Karpas-422 (cell line): Measurements from ENCODE around the gene PLG. TPM values are rescaled to one million over a fixed set of nuclear protein-coding genes. Genes with fewer than 3 reads are reported as not detected.
"Not testable (repeated sequence)": the region's sequence is repeated elsewhere in the genome, so short reads cannot be mapped to it uniquely, and the experiment has no call there.

ENCODE experiments used
- DNase-seq: peaks from one replicate; pipeline ENCODE4 v3.0.0-alpha.2; 2015
- H2AFZ ChIP-seq: fragments of 200-600 bp; sonication (generic); 2 replicates; pipeline ENCODE4 v1.6.1; 2014; ENCODE audit warnings: antibody characterized with exemption, low read length, mixed read lengths
- H3K27ac ChIP-seq: fragments of 200-600 bp; sonication (generic); 2 replicates; pipeline ENCODE4 v1.5.1; 2014; ENCODE audit warnings: mild to moderate bottlenecking, low read length, moderate library complexity
- H3K27me3 ChIP-seq: fragments of 200-600 bp; sonication (generic); 2 replicates; pipeline ENCODE4 v1.6.1; 2014; ENCODE audit warnings: low read length, mixed read lengths
- H3K36me3 ChIP-seq: fragments of 200-600 bp; sonication (generic); 2 replicates; pipeline ENCODE4 v1.6.1; 2014; ENCODE audit warnings: low read length, mixed read lengths; ENCODE audit not compliant: insufficient read depth
- H3K4me1 ChIP-seq: fragments of 200-600 bp; sonication (generic); 2 replicates; pipeline ENCODE4 v1.6.1; 2014; ENCODE audit warnings: mild to moderate bottlenecking, low read length, mixed read lengths
- H3K4me2 ChIP-seq: fragments of 200-600 bp; sonication (generic); 2 replicates; pipeline ENCODE4 v1.6.1; 2014; ENCODE audit warnings: low read length, low read depth, mild to moderate bottlenecking; ENCODE audit not compliant: poor library complexity, severe bottlenecking
- H3K4me3 ChIP-seq: fragments of 200-600 bp; sonication (generic); 2 replicates; pipeline ENCODE4 v1.5.1; 2014; ENCODE audit warnings: mild to moderate bottlenecking, antibody characterized with exemption, low read length, mixed read lengths
- H3K79me2 ChIP-seq: fragments of 200-600 bp; sonication (generic); 2 replicates; pipeline ENCODE4 v1.6.1; 2014; ENCODE audit warnings: mild to moderate bottlenecking, low read length, mixed read lengths
- H3K9ac ChIP-seq: fragments of 200-600 bp; sonication (generic); 2 replicates; pipeline ENCODE4 v1.6.0; 2014; ENCODE audit warnings: low read length
- H3K9me2 ChIP-seq: fragments of 200-600 bp; sonication (generic), shearing (Covaris generic); replicated peaks from 2 replicates; pipeline ENCODE4 v1.6.0; 2014; ENCODE audit warnings: mild to moderate bottlenecking, low read length, moderate library complexity; ENCODE audit not compliant: insufficient read depth
- H3K9me3 ChIP-seq: fragments of 300-700, 200-600 bp; sonication (generic); 2 replicates; pipeline ENCODE4 v1.6.1; 2014; ENCODE audit warnings: low read length, mixed read lengths
- H4K20me1 ChIP-seq: fragments of 200-600 bp; sonication (generic); 2 replicates; pipeline ENCODE4 v1.6.1; 2014; ENCODE audit warnings: mild to moderate bottlenecking, antibody characterized with exemption, low read length, low read depth; ENCODE audit not compliant: insufficient read depth
- total RNA-seq: library from RNA; depleted of rRNA; stranded (reverse); fragments of >200 nt; shearing (Covaris generic); gene quantifications from 2 replicates; pipeline ENCODE4 v1.2.3, GENCODE V29; 2014; ENCODE audit warnings: low replicate concordance

PLG gene
- total RNA-seq, 1 experiment from 2014 or later, result not detected

DNA sequence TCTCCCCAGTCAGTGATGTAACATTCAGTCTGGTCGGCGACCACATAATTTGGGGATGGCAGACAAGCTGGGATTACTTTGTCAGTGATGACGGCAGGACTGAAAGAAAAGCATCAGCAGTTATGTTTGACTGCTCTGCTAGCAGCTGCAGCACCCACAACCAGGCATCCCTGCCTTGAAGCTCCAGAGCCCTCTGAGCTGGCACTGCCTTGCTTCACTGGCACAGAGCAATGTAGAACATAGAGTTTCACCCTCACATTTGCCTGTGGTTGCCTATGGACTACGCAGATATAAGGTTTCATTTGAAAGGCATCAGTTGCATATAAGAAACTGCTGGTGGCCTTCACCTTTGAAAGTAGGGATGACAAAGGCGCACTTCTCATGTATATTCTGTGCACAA, 25.6 kb upstream of the PLG start:
- H3K4me2 ChIP-seq, H3K9me2 ChIP-seq, H3K4me1 ChIP-seq, H3K27ac ChIP-seq, H2AFZ ChIP-seq, H3K9ac ChIP-seq, H3K79me2 ChIP-seq, H3K4me3 ChIP-seq, H3K9me3 ChIP-seq, H3K27me3 ChIP-seq, DNase-seq, H4K20me1 ChIP-seq, H3K36me3 ChIP-seq: not testable (repeated sequence)

DNA sequence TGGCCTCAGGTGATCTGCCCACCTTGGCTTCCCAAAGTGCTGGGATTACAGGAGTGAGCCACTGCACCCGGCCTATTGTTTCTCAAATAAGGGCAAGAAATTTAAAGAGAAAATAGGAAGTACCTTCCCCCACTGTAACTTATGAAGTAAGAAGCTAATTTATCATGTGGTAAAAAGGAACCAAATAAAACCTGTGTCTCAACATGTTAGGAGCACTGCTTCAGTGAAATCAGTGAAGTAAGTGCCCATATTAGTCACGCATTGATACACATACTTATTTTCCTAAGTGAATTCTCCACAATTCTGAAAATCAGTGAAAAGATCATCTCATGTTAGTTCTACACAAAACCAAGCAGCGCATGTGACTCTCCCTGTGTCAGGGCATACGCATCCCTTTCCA, 23.8 kb upstream of the PLG start:
- no peaks in the 10 kb centered on the region for H3K27me3 ChIP-seq
- DNase-seq, result no peak
- H3K9me3 ChIP-seq, result no peaks in the 10 kb centered on the region
- H3K4me3 ChIP-seq, result no peak overlapping the region
- H3K36me3 ChIP-seq, result no peaks in the 10 kb centered on the region
- H4K20me1 ChIP-seq, result no peaks in the 10 kb centered on the region
- H2AFZ ChIP-seq, result no peak overlapping the region
- no peak overlapping the region for H3K4me2 ChIP-seq
- no peak overlapping the region for H3K27ac ChIP-seq
- no peak overlapping the region for H3K9ac ChIP-seq
- H3K79me2 ChIP-seq, result no peaks in the 10 kb centered on the region
- no peaks in the 10 kb centered on the region for H3K9me2 ChIP-seq
- H3K4me1 ChIP-seq, result no peaks in the 10 kb centered on the region

DNA sequence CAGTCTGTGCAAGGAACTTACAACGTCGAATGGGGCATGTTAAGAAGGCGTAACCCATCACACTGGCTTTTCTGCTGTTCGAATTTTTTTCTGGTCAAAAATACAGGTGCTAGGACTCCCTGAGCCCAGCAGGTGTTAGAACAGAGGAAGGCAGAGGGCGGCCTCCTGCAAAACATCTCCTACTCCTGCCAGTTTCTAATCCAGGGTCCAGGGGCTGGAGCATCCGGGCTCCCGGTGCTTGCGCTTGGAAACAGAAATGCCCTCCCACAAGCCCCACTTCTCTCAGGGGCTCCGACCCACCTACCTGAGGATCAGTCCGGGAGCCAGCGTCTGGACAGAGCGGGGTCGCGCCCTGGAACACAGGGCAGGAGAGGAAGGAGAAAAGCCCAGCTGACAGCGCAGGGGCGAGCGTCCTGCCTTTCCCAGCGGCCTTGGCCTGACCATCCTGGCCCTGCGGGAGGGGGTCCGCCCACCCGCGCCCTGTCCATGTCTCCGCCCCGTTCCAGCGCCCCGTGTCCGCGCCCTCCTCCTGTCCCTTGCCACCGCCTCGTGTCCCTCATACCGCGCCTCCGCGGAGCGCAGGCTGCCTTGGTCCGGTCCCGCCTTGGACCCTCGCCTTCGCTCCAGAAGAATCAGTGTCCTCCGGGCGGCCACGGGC, 23.2 kb upstream of the PLG start:
- Histone ChIP-seq H3K79me2 (no peaks in the 10 kb centered on the region), H3K9me2 (no peaks in the 10 kb centered on the region), H3K9me3 (no peaks in the 10 kb centered on the region), H3K36me3 (no peaks in the 10 kb centered on the region), H3K27me3 (no peaks in the 10 kb centered on the region), H3K9ac (no peak overlapping the region), H3K4me2 (no peak overlapping the region), H3K27ac (no peak overlapping the region), H3K4me1 (no peaks in the 10 kb centered on the region), H2AFZ (no peak overlapping the region), H3K4me3 (no peak overlapping the region), H4K20me1 (no peaks in the 10 kb centered on the region)
- DNase-seq, result no peak

DNA sequence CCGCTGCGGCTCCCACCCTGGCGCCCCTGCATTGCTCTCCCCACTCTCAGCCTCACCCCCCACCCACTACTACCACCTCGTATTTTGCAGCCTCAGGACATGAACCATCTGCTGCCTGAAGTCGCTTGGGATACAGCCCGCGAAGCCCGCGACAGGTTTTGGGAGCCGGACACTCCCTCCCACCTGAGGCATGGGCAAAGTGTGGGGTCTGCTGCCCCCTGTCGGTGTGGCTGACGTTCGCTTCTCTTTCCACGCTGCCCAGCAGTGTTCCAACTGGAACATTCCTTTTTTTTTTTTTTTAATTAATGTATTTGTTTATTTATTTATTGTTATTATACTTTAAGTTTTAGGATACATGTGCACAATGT, 22.7 kb upstream of the PLG start:
- no peak overlapping the region for H3K4me3 ChIP-seq
- no peaks in the 10 kb centered on the region for H3K9me2 ChIP-seq
- H3K4me1 ChIP-seq, result no peaks in the 10 kb centered on the region
- no peaks in the 10 kb centered on the region for H3K36me3 ChIP-seq
- no peak overlapping the region for H3K9ac ChIP-seq
- no peak for DNase-seq
- no peaks in the 10 kb centered on the region for H3K27me3 ChIP-seq
- H4K20me1 ChIP-seq, result no peaks in the 10 kb centered on the region
- no peak overlapping the region for H3K4me2 ChIP-seq
- no peaks in the 10 kb centered on the region for H3K79me2 ChIP-seq
- no peaks in the 10 kb centered on the region for H3K9me3 ChIP-seq
- no peak overlapping the region for H3K27ac ChIP-seq
- H2AFZ ChIP-seq, result no peak overlapping the region

DNA sequence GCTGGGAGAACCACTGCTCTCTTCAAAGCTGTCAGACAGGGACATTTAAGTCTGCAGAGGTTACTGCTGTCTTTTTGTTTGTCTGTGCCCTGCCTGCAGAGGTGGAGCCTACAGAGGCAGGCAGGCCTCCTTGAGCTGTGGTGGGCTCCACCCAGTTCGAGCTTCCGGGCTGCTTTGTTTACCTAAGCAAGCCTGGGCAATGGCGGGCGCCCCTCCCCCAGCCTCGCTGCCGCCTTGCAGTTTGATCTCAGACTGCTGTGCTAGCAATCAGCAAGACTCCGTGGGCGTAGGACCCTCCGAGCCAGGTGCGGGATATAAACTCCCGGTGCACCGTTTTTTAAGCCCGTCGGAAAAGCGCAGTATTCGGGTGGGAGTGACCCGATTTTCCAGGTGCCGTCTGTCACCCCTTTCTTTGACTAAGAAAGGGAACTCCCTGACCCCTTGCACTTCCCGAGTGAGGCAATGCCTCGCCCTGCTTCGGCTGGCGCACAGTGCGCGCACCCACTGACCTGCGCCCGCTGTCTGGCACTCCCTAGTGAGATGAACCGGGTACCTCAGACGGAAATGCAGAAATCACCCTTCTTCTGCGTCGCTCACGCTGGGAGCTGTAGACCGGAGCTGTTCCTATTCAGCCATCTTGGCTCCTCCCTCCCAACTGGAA, 16.8 kb upstream of the PLG start:
- H3K4me1 ChIP-seq, H3K36me3 ChIP-seq, H3K9me3 ChIP-seq, H3K27ac ChIP-seq, H2AFZ ChIP-seq, H3K4me3 ChIP-seq, DNase-seq, H3K9ac ChIP-seq, H3K4me2 ChIP-seq, H3K79me2 ChIP-seq, H3K9me2 ChIP-seq, H4K20me1 ChIP-seq, H3K27me3 ChIP-seq: not testable (repeated sequence)

DNA sequence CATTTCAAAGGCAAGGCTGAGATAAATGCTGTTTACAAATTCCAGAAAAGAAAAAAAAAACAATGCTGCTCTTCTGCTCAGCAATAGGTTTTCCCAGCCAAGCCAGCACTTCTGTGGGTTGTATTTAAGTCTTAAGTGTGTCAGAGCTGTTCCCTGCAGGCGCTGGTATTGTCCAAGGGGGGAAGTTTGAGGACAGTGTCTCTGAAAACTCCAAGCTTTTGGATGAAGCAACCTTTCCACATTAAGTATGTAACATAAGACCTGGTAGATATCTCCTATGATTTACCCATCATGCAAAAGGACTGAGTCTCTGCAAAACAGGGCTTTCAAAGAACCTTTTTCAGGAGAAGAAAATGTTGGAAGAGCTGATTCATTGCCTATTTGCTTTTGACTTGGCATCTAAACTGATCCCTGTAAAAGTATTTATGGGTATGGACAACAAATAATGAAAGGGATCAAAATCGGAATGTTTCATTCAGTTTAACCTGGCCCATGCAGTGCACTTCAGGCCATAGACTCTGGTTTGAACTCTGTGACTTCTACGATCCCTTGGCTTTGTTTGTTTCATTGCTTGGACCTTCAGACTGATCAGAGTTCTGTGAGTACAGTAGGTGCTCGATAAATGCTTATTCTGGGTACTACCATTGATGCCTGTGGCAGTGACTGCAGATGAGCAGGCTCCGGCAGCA, 16.1 kb upstream of the PLG start:
- no peak overlapping the region for H2AFZ ChIP-seq
- H3K4me2 ChIP-seq, result no peak overlapping the region
- DNase-seq, result no peak

DNA sequence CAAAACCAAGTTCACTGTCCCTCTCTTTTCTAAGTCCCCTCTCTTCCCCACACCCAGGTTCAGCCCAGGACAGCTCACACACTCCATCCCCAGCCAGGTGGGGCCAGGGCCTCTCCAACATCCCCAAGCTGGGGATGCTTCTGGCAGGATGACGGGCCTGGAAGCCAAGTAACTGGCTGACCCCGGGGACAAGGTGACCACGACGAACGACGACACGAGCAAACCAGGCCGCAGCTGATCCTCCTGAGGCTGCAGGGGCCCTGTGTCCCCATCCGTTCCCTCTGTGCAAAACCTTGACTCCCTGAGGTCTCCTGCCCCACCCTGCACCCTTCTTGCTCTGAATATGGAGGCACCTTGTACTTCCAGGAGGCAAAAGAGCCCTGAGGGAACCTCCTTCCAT, 11.6 kb upstream of the PLG start:
- H3K4me3 ChIP-seq, result no peak overlapping the region
- H2AFZ ChIP-seq, result no peak overlapping the region
- DNase-seq, result no peak
- H3K27ac ChIP-seq, result no peak overlapping the region
- no peaks in the 10 kb centered on the region for H3K27me3 ChIP-seq
- no peaks in the 10 kb centered on the region for H3K36me3 ChIP-seq
- no peaks in the 10 kb centered on the region for H3K9me2 ChIP-seq
- H4K20me1 ChIP-seq, result no peaks in the 10 kb centered on the region
- H3K79me2 ChIP-seq, result no peaks in the 10 kb centered on the region
- no peaks in the 10 kb centered on the region for H3K4me1 ChIP-seq
- no peaks in the 10 kb centered on the region for H3K9me3 ChIP-seq
- H3K4me2 ChIP-seq, result no peak overlapping the region
- no peak overlapping the region for H3K9ac ChIP-seq

More for the DNA sequence above, 16.1 kb upstream of the PLG start:
- no peaks in the 10 kb centered on the region for H3K36me3 ChIP-seq
- no peak overlapping the region for H3K27ac ChIP-seq
- no peaks in the 10 kb centered on the region for H3K9me3 ChIP-seq
- H4K20me1 ChIP-seq, result no peaks in the 10 kb centered on the region
- H3K9ac ChIP-seq, result no peak overlapping the region
- H3K9me2 ChIP-seq, result no peaks in the 10 kb centered on the region
- no peak overlapping the region for H3K4me3 ChIP-seq
- no peaks in the 10 kb centered on the region for H3K4me1 ChIP-seq
- H3K79me2 ChIP-seq, result no peaks in the 10 kb centered on the region
- no peaks in the 10 kb centered on the region for H3K27me3 ChIP-seq

DNA sequence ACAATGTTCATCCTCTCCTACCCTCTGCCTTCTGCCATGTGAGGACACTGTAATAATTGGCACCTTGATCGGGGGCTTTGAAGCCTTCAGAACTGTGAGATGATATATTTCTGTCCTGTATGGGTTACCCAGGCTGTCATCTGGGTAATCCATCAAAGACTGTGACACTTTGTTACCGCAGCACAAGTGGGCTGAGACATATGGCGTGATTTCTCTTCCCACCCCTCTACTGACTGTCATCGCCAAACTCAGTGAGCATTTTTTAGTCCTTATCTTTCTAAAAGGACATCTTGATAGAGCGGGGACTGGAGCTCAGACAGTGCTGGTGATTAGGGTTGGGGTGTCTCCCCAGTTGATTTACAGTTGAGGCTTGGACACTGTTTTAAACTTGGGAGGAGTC, 10.4 kb upstream of the PLG start:
- no peaks in the 10 kb centered on the region for H3K79me2 ChIP-seq
- no peaks in the 10 kb centered on the region for H3K9me2 ChIP-seq

More for the DNA sequence above, 10.4 kb upstream of the PLG start:
- no peak overlapping the region for H3K9ac ChIP-seq
- H3K9me3 ChIP-seq, result no peaks in the 10 kb centered on the region
- H3K4me2 ChIP-seq, result no peak overlapping the region
- H3K36me3 ChIP-seq, result no peaks in the 10 kb centered on the region
- no peaks in the 10 kb centered on the region for H4K20me1 ChIP-seq
- no peaks in the 10 kb centered on the region for H3K27me3 ChIP-seq
- no peaks in the 10 kb centered on the region for H3K4me1 ChIP-seq
- no peak for DNase-seq
- no peak overlapping the region for H3K27ac ChIP-seq
- no peak overlapping the region for H2AFZ ChIP-seq
- H3K4me3 ChIP-seq, result no peak overlapping the region
